GM10266 (cell line): ENCODE measurements around the gene ADSL.

Experiments used
- DNase-seq: peaks from one replicate; pipeline ENCODE4 v3.0.0; 2012; ENCODE audit errors: extremely low spot score
- CTCF ChIP-seq: IDR thresholded peaks from 2 replicates; pipeline ENCODE4 v1.5.1; 2012; ENCODE audit warnings: mild to moderate bottlenecking, low read depth; ENCODE audit not compliant: control insufficient read depth, insufficient read depth; ENCODE audit errors: missing control alignments

Gene ADSL

GRCh38 chr22:40328546-40329456, 17.5 kb upstream of the ADSL start:
- no peak for DNase-seq
- no peak for TF ChIP-seq CTCF

DNA sequence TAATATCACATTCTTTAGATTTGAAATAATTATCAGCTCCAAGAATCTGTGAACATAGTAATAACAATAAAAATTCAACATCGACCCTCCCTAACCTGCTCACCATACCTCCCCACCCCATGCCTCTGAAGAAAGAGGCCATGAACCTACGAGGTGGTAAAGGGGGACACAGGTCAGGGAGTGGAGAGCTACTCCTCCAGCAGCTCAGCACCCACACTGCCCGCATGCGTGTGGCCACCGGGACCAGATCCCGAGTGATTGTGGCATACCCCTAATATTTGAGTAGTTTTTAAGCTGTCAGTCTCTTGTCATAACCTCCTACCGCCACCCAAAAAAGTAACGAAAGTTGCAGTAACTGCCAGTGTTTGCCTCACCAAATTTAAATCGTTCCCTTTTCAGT, 16.8 kb upstream of the ADSL start:
- DNase-seq = no peak
- no peak for TF ChIP-seq CTCF

- TF ChIP-seq CTCF = no peak
- no peak for DNase-seq
Observed at GRCh38 chr22:40330086-40330485, 16.2 kb upstream of the ADSL start.

DNA sequence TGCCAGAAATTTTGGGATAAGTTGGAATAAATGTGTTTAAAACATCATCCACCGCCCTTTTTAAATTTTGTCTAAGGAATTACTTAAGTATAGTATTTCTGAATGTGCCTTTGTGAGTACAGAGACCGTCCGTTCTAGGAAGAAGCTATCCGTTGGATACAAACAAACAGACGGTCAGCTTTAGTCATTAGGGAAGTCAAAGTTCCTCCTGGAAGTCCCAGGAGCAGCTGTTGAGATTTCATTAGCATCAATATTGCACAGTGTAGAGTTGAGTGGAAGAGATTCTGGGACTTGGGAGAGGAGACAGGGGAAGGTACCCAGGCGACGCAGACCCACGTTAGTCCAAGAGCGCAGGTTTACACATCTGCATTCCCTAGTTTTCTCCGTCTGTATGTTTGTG, 15.7 kb upstream of the ADSL start:
- no peak for DNase-seq
- no peak for TF ChIP-seq CTCF

DNA sequence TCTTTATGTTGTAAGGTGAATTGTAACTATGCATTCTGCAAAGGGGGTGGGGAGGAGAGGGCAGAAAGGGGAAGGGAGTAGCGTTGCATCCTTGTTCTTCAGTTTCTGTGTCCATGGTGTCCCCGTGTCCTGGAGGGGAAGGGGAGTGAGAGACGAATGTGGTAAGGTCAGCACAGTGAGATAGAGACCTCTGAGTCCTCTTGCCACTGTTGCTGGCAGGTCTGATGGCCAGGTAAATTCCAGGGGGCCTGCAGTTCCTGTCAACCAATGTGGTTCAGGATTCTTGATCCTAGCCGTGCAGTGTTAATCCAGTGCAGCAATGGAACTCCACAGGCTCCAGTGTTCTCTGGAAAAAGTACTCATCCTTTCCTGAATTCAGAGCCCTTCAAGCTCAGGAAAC, 14.6 kb upstream of the ADSL start:
- DNase-seq = no peak
- TF ChIP-seq CTCF = no peak

- no peak for TF ChIP-seq CTCF
Observed at GRCh38 chr22:40332319-40332781, 13.9 kb upstream of the ADSL start.

DNA sequence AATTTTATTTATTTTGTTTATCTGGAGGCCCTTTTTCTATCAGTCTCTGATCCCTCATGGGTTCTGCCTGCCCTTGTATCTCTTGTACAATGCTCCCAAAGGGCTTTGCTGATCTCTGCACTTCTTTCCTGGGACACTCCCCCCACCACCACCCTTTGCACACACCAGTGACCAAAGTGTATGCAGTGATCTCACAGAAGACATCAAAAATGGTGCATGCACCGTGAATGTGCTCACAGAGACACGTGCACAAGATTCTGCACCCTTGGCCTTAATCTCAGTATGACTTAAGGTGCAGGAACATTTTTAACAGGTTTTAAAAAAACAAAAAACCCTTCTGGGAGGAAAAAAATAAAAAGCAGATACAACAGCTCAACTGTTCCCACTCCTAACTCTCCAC, 12.2 kb upstream of the ADSL start:
- DNase-seq = no peak
- no peak for TF ChIP-seq CTCF

More at GRCh38 chr22:40332319-40332781, 13.9 kb upstream of the ADSL start:
- no peak for DNase-seq
